HCT116 (cell line): Measurements from ENCODE around the gene KHSRP. TPM values are rescaled to one million over a fixed set of nuclear protein-coding genes. Genes with fewer than 3 reads are reported as not detected.

Experiments used
- ATAC-seq: fragments of 200-7000 bp; cut with Tn5 transposase; 2 replicates; pipeline ENCODE4 v1.9.1; 2020; ENCODE audit warnings: mild to moderate bottlenecking, moderate library complexity
- BruUV-seq: library from RNA; stranded (reverse); fragments of 400-500 nt; replicated peaks from 2 replicates; lab custom pipeline; 2021; lab: Mats Ljungman, UMichigan
- CTCF ChIA-PET: fragments of 300-600 bp; sonication (Branson Sonifier 250); formaldehyde crosslinking; loops from one replicate; lab custom pipeline; 2021; ENCODE audit warnings: antibody characterized with exemption; lab: Charles Lee
- POLR2A ChIA-PET: fragments of 300-600, 350-600 bp; sonication (Branson Sonifier 250); formaldehyde crosslinking; loops from one replicate; lab custom pipeline; 2021; ENCODE audit warnings: antibody characterized with exemption; lab: Charles Lee
- RAD21 ChIA-PET, 2 experiments: fragments of 300-600 bp; sonication (Branson Sonifier 250); formaldehyde crosslinking; loops; one replicate each; lab custom pipeline; 2023; ENCODE audit warnings: low total read pairs in 2 of 2; ENCODE audit not compliant: uncharacterized antibody in 2 of 2, unreplicated experiment in 2 of 2, low non-redundant PET in 1 of 2; lab: Charles Lee
- DNase-seq: peaks from one replicate; pipeline ENCODE4 v3.0.0-alpha.2; 2010; ENCODE audit warnings: low read depth, low spot score
- H2AFZ ChIP-seq: fragments of 200-600 bp; shearing (Covaris generic), sonication (generic); 2 replicates; pipeline ENCODE4 v1.6.1; 2017; ENCODE audit warnings: low read depth, mixed run types, mixed read lengths, antibody characterized with exemption, low read length; ENCODE audit not compliant: poor library complexity, severe bottlenecking
- H3K27ac ChIP-seq: 2 replicates; pipeline ENCODE4 v1.5.1; 2012; ENCODE audit warnings: low read depth, low read length
- H3K27me3 ChIP-seq: fragments of 200-600 bp; sonication (generic); 2 replicates; pipeline ENCODE4 v1.6.1; 2016; ENCODE audit warnings: mixed run types, low read length, mixed read lengths; ENCODE audit not compliant: insufficient read depth
- H3K36me3 ChIP-seq, 2 experiments: fragments of 200-500 bp in 1 of 2; fragments of 200-600 bp in 1 of 2; sonication (Bioruptor generic) in 1 of 2; sonication (generic) in 1 of 2; 2 replicates each; pipeline versions ENCODE4 v1.5.1 to v1.6.1; 2014 to 2016; ENCODE audit warnings: low read length in 2 of 2, inconsistent platforms in 1 of 2, mixed read lengths in 1 of 2, mixed run types in 1 of 2; ENCODE audit not compliant: insufficient read depth in 2 of 2, control insufficient read depth in 1 of 2
- H3K4me1 ChIP-seq, 2 experiments: fragments of 200-600 bp in 1 of 2; sonication (generic) in 1 of 2; 2 replicates each; pipeline versions ENCODE4 v1.5.1 to v1.6.1; 2012 to 2017; ENCODE audit warnings: low read length in 2 of 2, inconsistent platforms in 1 of 2, mild to moderate bottlenecking in 1 of 2, mixed read lengths in 1 of 2, mixed run types in 1 of 2, moderate library complexity in 1 of 2; ENCODE audit not compliant: insufficient read depth in 2 of 2, control insufficient read depth in 1 of 2
- H3K4me2 ChIP-seq: fragments of 200-600 bp; sonication (generic); 2 replicates; pipeline ENCODE4 v1.6.1; 2017; ENCODE audit warnings: mixed run types, low read length, mixed read lengths
- H3K4me3 ChIP-seq, 2 experiments: fragments of 200-600 bp in 1 of 2; sonication (generic) in 1 of 2; replicated peaks in 1 of 2; 2 replicates each; pipeline ENCODE4 v1.5.1; 2011 to 2016; ENCODE audit warnings: low read length in 2 of 2, control low read depth in 1 of 2, low read depth in 1 of 2, mild to moderate bottlenecking in 1 of 2, mixed read lengths in 1 of 2, mixed run types in 1 of 2
- H3K79me2 ChIP-seq: fragments of 200-600 bp; sonication (generic); 2 replicates; pipeline ENCODE4 v1.6.1; 2017; ENCODE audit warnings: mild to moderate bottlenecking, mixed run types, low read length, moderate library complexity, mixed read lengths; ENCODE audit not compliant: insufficient read depth
- H3K9ac ChIP-seq: fragments of 200-600 bp; sonication (generic); 2 replicates; pipeline ENCODE4 v1.6.1; 2016; ENCODE audit warnings: low read length, mixed read lengths
- H3K9me2 ChIP-seq: fragments of 200-600 bp; sonication (generic), shearing (Covaris generic); 2 replicates; pipeline ENCODE4 v1.6.1; 2017; ENCODE audit warnings: mixed run types, mild to moderate bottlenecking, moderate library complexity; ENCODE audit not compliant: insufficient read depth
- H3K9me3 ChIP-seq, 2 experiments: fragments of 200-500 bp in 1 of 2; fragments of 200-600 bp in 1 of 2; sonication (Bioruptor generic) in 1 of 2; sonication (generic) in 1 of 2; 2 replicates each; pipeline ENCODE4 v1.6.1; 2014 to 2017; ENCODE audit warnings: low read length in 2 of 2, mixed read lengths in 2 of 2, inconsistent platforms in 1 of 2, low read depth in 1 of 2, mild to moderate bottlenecking in 1 of 2, mixed run types in 1 of 2, moderate library complexity in 1 of 2; ENCODE audit not compliant: control insufficient read depth in 1 of 2, insufficient read depth in 1 of 2
- H4K20me1 ChIP-seq: fragments of 200-600 bp; sonication (generic), shearing (Covaris generic); 2 replicates; pipeline ENCODE4 v1.6.1; 2017; ENCODE audit warnings: mixed run types, mild to moderate bottlenecking, moderate library complexity; ENCODE audit not compliant: insufficient read depth
- ATF3 ChIP-seq: IDR thresholded peaks from 2 replicates; pipeline ENCODE4 v1.6.1; 2012
- CEBPB ChIP-seq: IDR thresholded peaks from 2 replicates; pipeline ENCODE4 v1.6.1; 2012; ENCODE audit warnings: low read depth
- CTCF ChIP-seq, 3 experiments: fragments of 200-600 bp in 1 of 3; sonication (generic) in 1 of 3; IDR thresholded peaks in 2 of 3; conservative IDR thresholded peaks in 1 of 3; 2 replicates each; pipeline ENCODE4 v1.5.1; 2012 to 2017; ENCODE audit warnings: low read depth in 2 of 3, low read length in 2 of 3, antibody characterized with exemption in 1 of 3, borderline replicate concordance in 1 of 3, control low read depth in 1 of 3, mild to moderate bottlenecking in 1 of 3, mixed read lengths in 1 of 3, mixed run types in 1 of 3, moderate library complexity in 1 of 3; ENCODE audit not compliant: insufficient read depth in 1 of 3
- EGR1 ChIP-seq: IDR thresholded peaks from 2 replicates; pipeline ENCODE4 v1.6.1; 2012; ENCODE audit warnings: low read depth
- ELF1 ChIP-seq: IDR thresholded peaks from 2 replicates; pipeline ENCODE4 v1.6.1; 2012; ENCODE audit warnings: low read depth, borderline replicate concordance
- EZH2phosphoT487 ChIP-seq: fragments of 200-600 bp; IDR thresholded peaks from 2 replicates; pipeline ENCODE4 v1.6.1; 2018; ENCODE audit warnings: antibody characterized with exemption, borderline replicate concordance
- JUND ChIP-seq: IDR thresholded peaks from 2 replicates; pipeline ENCODE4 v1.6.1; 2012
- MAX ChIP-seq: IDR thresholded peaks from 2 replicates; pipeline ENCODE4 v1.6.1; 2012
- POLR2A ChIP-seq: IDR thresholded peaks from 2 replicates; pipeline ENCODE4 v1.7.0; 2011; ENCODE audit warnings: borderline replicate concordance; ENCODE audit not compliant: insufficient read depth, insufficient read length; ENCODE audit errors: extremely low read depth
- POLR2AphosphoS5 ChIP-seq: IDR thresholded peaks from 2 replicates; pipeline ENCODE4 v1.6.1; 2011; ENCODE audit warnings: mild to moderate bottlenecking, low read depth, low read length, moderate library complexity
- RAD21 ChIP-seq: IDR thresholded peaks from 2 replicates; pipeline ENCODE4 v1.6.1; 2012; ENCODE audit warnings: low read depth, mild to moderate bottlenecking
- REST ChIP-seq: IDR thresholded peaks from 2 replicates; pipeline ENCODE4 v1.6.1; 2012; ENCODE audit warnings: low read depth
- SIN3A ChIP-seq: IDR thresholded peaks from 2 replicates; pipeline ENCODE4 v1.6.1; 2012; ENCODE audit warnings: low read depth
- SRF ChIP-seq: IDR thresholded peaks from 2 replicates; pipeline ENCODE4 v1.6.1; 2012; ENCODE audit warnings: low read depth
- TCF7L2 ChIP-seq: IDR thresholded peaks from 2 replicates; pipeline ENCODE4 v1.7.0; 2011; ENCODE audit warnings: borderline replicate concordance, inconsistent platforms; ENCODE audit not compliant: insufficient read depth, insufficient read length; ENCODE audit errors: extremely low read depth
- YY1 ChIP-seq: IDR thresholded peaks from 2 replicates; pipeline ENCODE4 v1.6.1; 2011; ENCODE audit warnings: low read length, low read depth, moderate library complexity, mild to moderate bottlenecking; ENCODE audit not compliant: insufficient replicate concordance; ENCODE audit errors: extremely low read depth
- ZBTB33 ChIP-seq: IDR thresholded peaks from 2 replicates; pipeline ENCODE4 v1.6.1; 2011; ENCODE audit warnings: mild to moderate bottlenecking, low read length, moderate library complexity; ENCODE audit not compliant: insufficient replicate concordance; ENCODE audit errors: extremely low read depth
- ZFX ChIP-seq: fragments of 450-650 bp; IDR thresholded peaks from 2 replicates; pipeline ENCODE4 v1.6.1; 2017
- ZNF274 ChIP-seq: fragments of 200-500 bp; sonication (Bioruptor generic); IDR thresholded peaks from 2 replicates; pipeline ENCODE4 v1.6.1; 2014; ENCODE audit warnings: mild to moderate bottlenecking, low read depth, low read length, inconsistent platforms
- intact Hi-C: fragments of 100-400 bp; cut with micrococcal nuclease; formaldehyde crosslinking; loops from 2 replicates; pipeline ENCODE4 v1.10.0; 2022
- total RNA-seq: library from RNA; stranded (reverse); gene quantifications from one replicate; pipeline ENCODE4 v1.2.1, GENCODE V29; 2021; ENCODE audit not compliant: unreplicated experiment

The KHSRP gene
- total RNA-seq, 1 experiment from 2014 or later: 553 TPM

GRCh38 chr19:6374161-6374709 lies 50.4 kb downstream of the KHSRP start:
- Histone ChIP-seq H3K9me2 (no peaks in the 10 kb centered on the region), H3K9me3 (no peaks in the 10 kb centered on the region), H3K36me3 (peaks cover 0 to 3% of the 10 kb centered on the region in 2 experiments; a peak in 1 of 4 replicates), H3K9ac (peak overlapping the region; percentile 64), H3K27ac (peak overlapping the region; percentile 61; the same call in 1 of the 2 replicates), H3K4me3 (peak overlapping the region in 1 of 2 experiments; percentile 54; a peak in 3 of 4 replicates), H3K79me2 (no peaks in the 10 kb centered on the region), H3K27me3 (no peaks in the 10 kb centered on the region), H2AFZ (no peak overlapping the region), H4K20me1 (no peaks in the 10 kb centered on the region), H3K4me1 (peaks cover 5 to 16% of the 10 kb centered on the region in 2 experiments; a peak in 3 of 4 replicates), H3K4me2 (peak overlapping the region; percentile 78)
- ChIA-PET RAD21 (no interaction called here), POLR2A (interaction anchor here (1.0 kb wide), 1 partner anchor 14 kb away, joined by 3 read pairs; no protein-coding TSS in a partner anchor), CTCF (no interaction called here)
- ATAC-seq (no peak), DNase-seq (no peak)
- TF ChIP-seq YY1: no peak
- no peak for TF ChIP-seq MAX
- no peak for TF ChIP-seq JUND
- TF ChIP-seq EZH2phosphoT487: no peak
- TF ChIP-seq CEBPB: no peak
- TF ChIP-seq ZFX: no peak
- no peak for TF ChIP-seq SIN3A
- no peak for TF ChIP-seq TCF7L2
- TF ChIP-seq REST: no peak
- TF ChIP-seq ZBTB33: no peak
- TF ChIP-seq CTCF (IDR thresholded peaks at IDR 0.05 in 2 of 3, conservative IDR thresholded peaks at IDR 0.05 in 1 of 3; ENCODE audit: borderline replicate concordance in 1 of 3, insufficient read depth in 1 of 3, low read depth in 2 of 3, low read length in 2 of 3): no peak
- no peak for TF ChIP-seq EGR1
- TF ChIP-seq POLR2AphosphoS5: no peak
- TF ChIP-seq POLR2A: no peak
- TF ChIP-seq SRF: no peak
- no peak for TF ChIP-seq ATF3
- TF ChIP-seq ZNF274: no peak
- no peak for TF ChIP-seq RAD21
- TF ChIP-seq ELF1: no peak
- BruUV-seq: TSS peak; percentile 47
- intact Hi-C loops: loop anchor here (5.0 kb wide), 1 partner anchor 363 kb away; the partner anchor contains the start of genes GPR108 and TRIP10
